DOHH2 (cell line): ENCODE data around the gene FAM124A.

Experiments
- H3F3A ChIP-seq: fragments of 200-600 bp; sonication (generic), shearing (Covaris generic); 2 replicates; pipeline ENCODE4 v1.6.0; 2016; ENCODE audit warnings: antibody characterized with exemption, mild to moderate bottlenecking; ENCODE audit not compliant: control insufficient read depth, insufficient read depth
- H3K27ac ChIP-seq: fragments of 200-600 bp; sonication (generic); 2 replicates; pipeline ENCODE4 v1.5.1; 2014; ENCODE audit warnings: low read depth, mild to moderate bottlenecking, low read length, moderate library complexity
- H3K27me3 ChIP-seq: fragments of 200-600 bp; sonication (generic); 2 replicates; pipeline ENCODE4 v1.6.1; 2014; ENCODE audit warnings: mild to moderate bottlenecking, low read length, mixed read lengths; ENCODE audit not compliant: control insufficient read depth
- H3K36me3 ChIP-seq: fragments of 200-600 bp; sonication (generic); 2 replicates; pipeline ENCODE4 v1.6.1; 2014; ENCODE audit warnings: mild to moderate bottlenecking, low read length, moderate library complexity, mixed read lengths; ENCODE audit not compliant: control insufficient read depth
- H3K4me1 ChIP-seq: fragments of 200-600 bp; sonication (generic); 2 replicates; pipeline ENCODE4 v1.6.1; 2014; ENCODE audit warnings: mild to moderate bottlenecking, low read length, mixed read lengths; ENCODE audit not compliant: control insufficient read depth
- H3K4me2 ChIP-seq: fragments of 200-600 bp; sonication (generic); 2 replicates; pipeline ENCODE4 v1.6.0; 2014; ENCODE audit warnings: mild to moderate bottlenecking, low read length, moderate library complexity
- H3K4me3 ChIP-seq: fragments of 200-600 bp; sonication (generic); 2 replicates; pipeline ENCODE4 v1.5.1; 2014; ENCODE audit warnings: mild to moderate bottlenecking, low read length, mixed read lengths
- H3K79me2 ChIP-seq: fragments of 200-600 bp; sonication (generic); 2 replicates; pipeline ENCODE4 v1.6.1; 2014; ENCODE audit warnings: mild to moderate bottlenecking, low read length, mixed read lengths; ENCODE audit not compliant: control insufficient read depth
- H3K9me2 ChIP-seq: fragments of 200-600 bp; sonication (generic); replicated peaks from 2 replicates; pipeline ENCODE4 v1.6.1; 2014; ENCODE audit warnings: mild to moderate bottlenecking, low read length, mixed read lengths; ENCODE audit not compliant: control insufficient read depth
- H3K9me3 ChIP-seq: fragments of 200-600 bp; sonication (generic); 2 replicates; pipeline ENCODE4 v1.6.1; 2014; ENCODE audit warnings: antibody characterized with exemption, low read length, mixed read lengths; ENCODE audit not compliant: control insufficient read depth, insufficient read depth
- H4K20me1 ChIP-seq: fragments of 200-600 bp; sonication (generic); 2 replicates; pipeline ENCODE4 v1.6.0; 2014; ENCODE audit warnings: low read depth, mild to moderate bottlenecking, antibody characterized with exemption, low read length, moderate library complexity; ENCODE audit not compliant: control insufficient read depth, insufficient read depth
- CTCF ChIP-seq: fragments of 200-600 bp; sonication (generic); IDR thresholded peaks from one replicate; pipeline ENCODE4 v1.5.1; 2014; ENCODE audit warnings: antibody characterized with exemption, mild to moderate bottlenecking, low read depth, low read length; ENCODE audit not compliant: poor library complexity, severe bottlenecking
- EZH2phosphoT487 ChIP-seq: fragments of 200-600 bp; sonication (generic); IDR thresholded peaks from 2 replicates; pipeline ENCODE4 v1.6.1; 2017; ENCODE audit warnings: borderline replicate concordance, mild to moderate bottlenecking, antibody characterized with exemption, low read length, moderate library complexity, mixed read lengths

FAM124A gene

GRCh38 chr13:51318015-51318414 is 95.8 kb downstream of the FAM124A start:
- H3K27me3 ChIP-seq: peaks cover 2% of the 10 kb centered on the region; the same call in 1 of the 2 replicates
- H3K4me1 ChIP-seq: no peaks in the 10 kb centered on the region
- H3K9me3 ChIP-seq: no peaks in the 10 kb centered on the region
- no peak overlapping the region for H3K27ac ChIP-seq
- H4K20me1 ChIP-seq: no peaks in the 10 kb centered on the region
- H3K4me2 ChIP-seq: no peak overlapping the region
- no peaks in the 10 kb centered on the region for H3F3A ChIP-seq
- H3K79me2 ChIP-seq: no peaks in the 10 kb centered on the region
- H3K9me2 ChIP-seq: no peaks in the 10 kb centered on the region
- H3K4me3 ChIP-seq: no peak overlapping the region
- TF ChIP-seq EZH2phosphoT487: no peak
- no peak for TF ChIP-seq CTCF
- H3K36me3 ChIP-seq: no peaks in the 10 kb centered on the region

- Histone ChIP-seq H3K4me3 (no peak overlapping the region), H3K4me2 (no peak overlapping the region), H3K36me3 (no peaks in the 10 kb centered on the region), H4K20me1 (no peaks in the 10 kb centered on the region), H3K79me2 (no peaks in the 10 kb centered on the region), H3F3A (no peaks in the 10 kb centered on the region), H3K4me1 (no peaks in the 10 kb centered on the region), H3K9me2 (no peaks in the 10 kb centered on the region), H3K27me3 (peaks cover 2% of the 10 kb centered on the region; the same call in 1 of the 2 replicates), H3K9me3 (no peaks in the 10 kb centered on the region), H3K27ac (no peak overlapping the region)
- TF ChIP-seq EZH2phosphoT487 (no peak), CTCF (no peak)
Measured at GRCh38 chr13:51318876-51319275, 96.7 kb downstream of the FAM124A start.

- TF ChIP-seq EZH2phosphoT487 (no peak), CTCF (no peak)
- H3K9me3 ChIP-seq: no peaks in the 10 kb centered on the region
- no peaks in the 10 kb centered on the region for H3K9me2 ChIP-seq
- H3F3A ChIP-seq: no peaks in the 10 kb centered on the region
- no peaks in the 10 kb centered on the region for H3K27me3 ChIP-seq
- H3K79me2 ChIP-seq: no peaks in the 10 kb centered on the region
- no peaks in the 10 kb centered on the region for H3K36me3 ChIP-seq
- H3K4me2 ChIP-seq: no peak overlapping the region
- H3K4me1 ChIP-seq: peaks cover 8% of the 10 kb centered on the region
- no peak overlapping the region for H3K4me3 ChIP-seq
- H4K20me1 ChIP-seq: no peaks in the 10 kb centered on the region
- H3K27ac ChIP-seq: no peak overlapping the region
Measured at GRCh38 chr13:51321836-51322235, 99.6 kb downstream of the FAM124A start.

GRCh38 chr13:51322826-51323225 is 100.6 kb downstream of the FAM124A start:
- H3K9me3 ChIP-seq: no peaks in the 10 kb centered on the region
- H3K9me2 ChIP-seq: no peaks in the 10 kb centered on the region
- no peak overlapping the region for H3K4me2 ChIP-seq
- TF ChIP-seq EZH2phosphoT487: no peak
- TF ChIP-seq CTCF: no peak
- peaks cover 8% of the 10 kb centered on the region for H3K4me1 ChIP-seq
- no peak overlapping the region for H3K4me3 ChIP-seq
- H3F3A ChIP-seq: no peaks in the 10 kb centered on the region
- no peaks in the 10 kb centered on the region for H4K20me1 ChIP-seq
- H3K79me2 ChIP-seq: no peaks in the 10 kb centered on the region
- no peaks in the 10 kb centered on the region for H3K36me3 ChIP-seq
- no peak overlapping the region for H3K27ac ChIP-seq
- H3K27me3 ChIP-seq: no peaks in the 10 kb centered on the region
